ENCODE data around the gene CTSE. TPM values are rescaled to one million over a fixed set of nuclear protein-coding genes. Genes with fewer than 3 reads are reported as not detected.

CTSE gene
- total and polyA plus RNA-seq, 2 of the 4 experiments (the other 2 are of a cell fraction): not detected

DNA sequence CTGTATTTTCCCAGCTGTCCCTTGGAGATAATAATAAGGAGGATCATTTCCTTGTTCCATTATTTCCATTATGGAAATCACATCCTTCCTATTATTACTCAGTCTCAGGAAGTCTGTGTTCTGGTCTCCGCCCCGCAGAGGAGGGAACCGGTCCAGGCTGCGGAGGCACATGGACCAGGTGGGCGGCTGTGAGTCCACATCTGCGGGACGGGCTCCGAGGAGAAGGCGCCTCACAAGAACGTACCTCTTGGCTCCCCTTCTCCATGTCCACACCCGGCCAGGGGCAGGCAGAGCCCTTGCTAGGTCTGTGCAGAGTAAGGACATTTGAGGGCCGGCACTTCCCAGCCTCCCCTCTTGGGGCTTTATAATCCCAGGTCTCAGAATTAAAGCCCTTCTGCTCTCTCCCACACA lies 35.1 kb downstream of the CTSE start:
- H2AFZ ChIP-seq (replicated peaks; ENCODE audit: low read length, poor library complexity): no peak overlapping the region
- H3K4me2 ChIP-seq (ENCODE audit: low read depth, low read length): no peak overlapping the region

More for the DNA sequence above, 35.1 kb downstream of the CTSE start:
- intact Hi-C loops (cut with micrococcal nuclease) (no loop called here), dilution Hi-C loops (cut with HindIII; ENCODE audit: low sequenced_read_pairs, unreplicated experiment) (no loop called here), in situ Hi-C loops (cut with MboI; ENCODE audit: low sequenced_read_pairs) (loop anchor here (10.0 kb wide), 1 partner anchor 334 kb away; no protein-coding TSS in a partner anchor)
- H2BK20ac ChIP-seq (ENCODE audit: low read depth, low read length): no peak overlapping the region
- no TSS peak for BruUV-seq (replicated peaks)
- no peak overlapping the region for H4K91ac ChIP-seq (ENCODE audit: insufficient read depth, low read depth, low read length)
- H3K27ac ChIP-seq (ENCODE audit: insufficient read depth, low read length): no peak overlapping the region
- H2BK120ac ChIP-seq (ENCODE audit: low read depth, low read length): no peak overlapping the region
- no peak overlapping the region for H3K4me3 ChIP-seq (ENCODE audit: insufficient read depth, low read depth, low read length)
- H3K36me3 ChIP-seq (ENCODE audit: control insufficient read depth, insufficient read depth, low read length): peaks cover 3% of the 10 kb centered on the region; the same call in 1 of the 2 replicates
- H4K8ac ChIP-seq (ENCODE audit: low read depth in 2 of 2, low read length in 2 of 2): no peak overlapping the region
- no peaks in the 10 kb centered on the region for H3K4me1 ChIP-seq (ENCODE audit: control insufficient read depth, insufficient read depth, low read length)
- POLR2A ChIA-PET (ENCODE audit: unreplicated experiment): no interaction called here
- no peak overlapping the region for H2AK5ac ChIP-seq (ENCODE audit: low read depth, low read length)
- H3K9me3 ChIP-seq (ENCODE audit: control insufficient read depth, insufficient read depth, low read length): no peaks in the 10 kb centered on the region
- no peaks in the 10 kb centered on the region for H3K79me1 ChIP-seq (ENCODE audit: low read depth in 1 of 2, low read length in 2 of 2)
- H2BK15ac ChIP-seq (ENCODE audit: low read depth, low read length): no peak overlapping the region
- CTCF ChIA-PET: interaction anchor here (3.7 kb wide), 1 partner anchor 12 kb away, joined by 19 read pairs; no protein-coding TSS in a partner anchor
- H4K5ac ChIP-seq (ENCODE audit: low read depth, low read length): no peak overlapping the region
- 94% methylated on average over 9 of the region's 12 CpGs; no CpG with 5 or more reads in 1 of the 2 experiments for WGBS, 2 experiments (ENCODE audit: extremely low coverage in 2 of 2, insufficient read length in 1 of 2)
- H2AK9ac ChIP-seq (replicated peaks; ENCODE audit: low read depth, low read length, poor library complexity): no peak overlapping the region
- no peaks in the 10 kb centered on the region for H4K20me1 ChIP-seq (ENCODE audit: insufficient read depth, low read length)
- H3K9me1 ChIP-seq (ENCODE audit: insufficient read depth, low read length): no peaks in the 10 kb centered on the region
- no peak overlapping the region for H3K9ac ChIP-seq (ENCODE audit: low read depth, low read length)
- no peak overlapping the region for H3K18ac ChIP-seq (ENCODE audit: low read depth, low read length)
- H3K56ac ChIP-seq (ENCODE audit: extremely low read depth, insufficient read depth, low read length): no peak overlapping the region
- H2BK5ac ChIP-seq (ENCODE audit: low read depth, low read length, poor library complexity, severe bottlenecking): no peak overlapping the region
- H3K4ac ChIP-seq (ENCODE audit: low read depth, low read length): no peak overlapping the region
- TF ChIP-seq RCOR1 (IDR thresholded peaks at IDR 0.05; ENCODE audit: insufficient replicate concordance, low read length) (no peak), SMC3 (IDR thresholded peaks at IDR 0.05; ENCODE audit: low read depth, low read length) (no peak), RFX5 (IDR thresholded peaks at IDR 0.05; ENCODE audit: low read depth, low read length) (no peak), MXI1 (IDR thresholded peaks at IDR 0.05; ENCODE audit: borderline replicate concordance, low read depth, low read length) (no peak), CEBPB (IDR thresholded peaks at IDR 0.05; ENCODE audit: low read depth, low read length) (no peak)
- H3K27me3 ChIP-seq (ENCODE audit: control insufficient read depth, insufficient read depth, low read length): no peaks in the 10 kb centered on the region
- no peak overlapping the region for H3K23ac ChIP-seq (ENCODE audit: low read depth, low read length)
- H3K14ac ChIP-seq (replicated peaks; ENCODE audit: low read depth, low read length): no peak overlapping the region
- no peak for ATAC-seq (ENCODE audit: low read depth)
- DNase-seq: no peak
